HG03135 (cell line): Measurements from ENCODE around the gene CBLB.
"Not testable (repeated sequence)": the region's sequence is repeated elsewhere in the genome, so short reads cannot be mapped to it uniquely, and the experiment has no call there.

Source experiments
- ATAC-seq: cut with Tn5 transposase; IDR thresholded peaks from one replicate; pipeline ENCODE4 v1.9.1; 2021; ENCODE audit warnings: mild to moderate bottlenecking, moderate library complexity; ENCODE audit not compliant: unreplicated experiment

Gene CBLB

DNA sequence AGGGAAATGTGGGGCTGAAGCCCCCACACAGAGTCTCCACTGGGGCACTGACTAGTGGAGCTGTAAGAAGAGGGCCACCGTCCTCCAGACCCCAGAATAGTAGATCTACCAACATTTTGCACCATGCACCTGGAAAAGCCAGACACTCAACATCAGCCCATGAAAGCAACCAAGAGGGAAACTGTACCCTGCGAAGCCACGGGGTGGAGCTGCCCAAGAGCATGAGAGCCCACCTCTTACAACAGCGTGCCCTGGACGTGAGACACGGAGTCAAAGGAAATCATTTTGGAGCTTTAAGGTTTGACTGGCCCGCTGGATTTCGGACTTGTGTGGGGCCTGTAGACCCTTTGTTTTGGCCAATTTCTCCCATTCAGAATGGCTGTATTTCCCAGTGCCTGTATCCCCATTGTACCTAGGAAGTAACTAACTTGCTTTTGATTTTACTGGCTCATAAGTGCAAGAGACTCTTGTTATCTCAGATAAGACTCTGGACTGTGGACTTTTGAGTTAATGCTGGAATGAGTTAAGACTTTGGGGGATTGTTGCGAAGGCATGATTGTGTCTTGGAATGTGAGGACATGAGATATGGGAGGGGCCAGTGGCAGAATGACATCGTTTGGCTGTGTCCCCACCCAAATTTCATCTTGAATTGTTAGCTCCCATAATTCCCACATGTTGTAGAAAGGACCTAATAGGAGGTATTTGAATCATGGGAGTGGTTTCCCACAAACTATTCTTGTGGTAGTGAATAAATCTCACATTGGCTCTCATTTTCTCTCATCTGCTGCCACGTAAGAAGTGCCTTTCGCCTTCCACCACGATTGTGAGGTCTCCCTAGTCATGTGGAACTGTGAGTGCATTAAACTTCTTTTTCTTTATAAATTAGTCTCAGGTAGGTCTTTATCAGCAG, 105.8 kb downstream of the CBLB start:
- no peak for ATAC-seq

DNA sequence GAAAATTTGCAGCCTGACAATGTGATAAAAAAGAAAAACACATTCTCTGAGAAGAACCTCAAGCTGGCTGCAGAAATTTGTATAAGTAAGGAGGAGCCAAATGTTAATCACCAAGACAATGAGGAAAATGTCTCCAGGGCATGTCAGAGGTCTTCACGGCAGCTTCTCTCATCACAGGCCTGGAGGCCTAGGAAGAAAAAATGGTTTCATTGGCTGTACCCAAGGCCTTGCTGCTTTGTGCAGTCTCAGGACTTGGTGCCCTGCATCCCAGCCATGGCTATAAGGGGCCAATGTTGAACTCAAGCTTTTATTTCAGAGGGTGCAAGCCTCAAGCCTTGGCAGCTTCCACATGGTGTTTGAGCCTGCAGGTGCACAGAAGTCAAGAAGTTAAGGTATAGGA, 106.6 kb downstream of the CBLB start:
- not testable (repeated sequence) for ATAC-seq

DNA sequence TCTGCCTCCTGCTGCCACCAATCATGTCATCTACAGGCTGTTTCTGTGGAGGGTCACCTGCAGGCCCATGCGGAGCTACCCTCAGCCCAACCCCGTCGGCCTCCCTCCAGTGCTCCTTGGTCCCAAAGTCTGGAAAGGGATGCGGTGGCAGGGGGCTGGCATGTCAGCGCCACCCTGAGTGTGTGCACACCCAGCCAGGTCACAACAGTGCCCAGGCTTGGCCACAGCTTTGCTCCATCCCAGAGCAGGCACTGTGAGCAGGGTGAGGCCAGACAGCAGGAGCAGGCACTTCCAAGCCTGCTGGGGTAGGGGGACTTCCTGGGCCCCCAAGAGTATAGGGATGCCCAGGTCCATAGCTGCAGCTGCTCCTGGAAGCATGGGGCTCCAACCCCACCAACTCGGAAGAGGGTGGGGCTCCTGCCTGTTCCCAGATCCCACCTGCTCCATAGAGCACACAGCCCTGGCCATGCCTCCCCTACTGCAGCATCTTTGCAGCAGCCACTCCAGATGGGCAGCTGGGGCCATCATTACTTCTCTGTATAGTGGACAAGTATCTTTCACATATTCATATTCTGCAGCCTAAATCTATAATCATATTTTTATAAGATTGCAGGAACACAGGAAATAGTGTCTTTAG, 109.3 kb downstream of the CBLB start:
- no peak for ATAC-seq

DNA sequence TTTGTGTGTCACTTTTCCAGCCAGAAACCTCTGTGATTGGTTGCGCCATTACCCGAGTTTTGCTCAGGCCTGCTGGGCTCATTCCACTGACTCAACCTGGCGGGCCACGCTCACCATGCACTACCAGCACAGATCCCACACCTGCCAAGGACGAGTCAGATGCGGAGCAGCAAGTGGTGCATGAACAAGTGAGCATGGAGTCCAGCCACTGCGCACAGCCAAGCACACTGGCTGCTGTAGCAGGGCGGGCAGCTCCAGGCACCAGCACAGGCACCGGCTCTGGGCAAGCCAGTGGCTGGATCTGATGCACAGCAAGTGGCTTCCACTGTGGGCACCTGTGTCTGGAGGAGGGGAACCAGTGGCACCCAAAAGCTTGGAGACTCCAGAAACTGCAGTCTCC, 110.4 kb downstream of the CBLB start:
- ATAC-seq: no peak

DNA sequence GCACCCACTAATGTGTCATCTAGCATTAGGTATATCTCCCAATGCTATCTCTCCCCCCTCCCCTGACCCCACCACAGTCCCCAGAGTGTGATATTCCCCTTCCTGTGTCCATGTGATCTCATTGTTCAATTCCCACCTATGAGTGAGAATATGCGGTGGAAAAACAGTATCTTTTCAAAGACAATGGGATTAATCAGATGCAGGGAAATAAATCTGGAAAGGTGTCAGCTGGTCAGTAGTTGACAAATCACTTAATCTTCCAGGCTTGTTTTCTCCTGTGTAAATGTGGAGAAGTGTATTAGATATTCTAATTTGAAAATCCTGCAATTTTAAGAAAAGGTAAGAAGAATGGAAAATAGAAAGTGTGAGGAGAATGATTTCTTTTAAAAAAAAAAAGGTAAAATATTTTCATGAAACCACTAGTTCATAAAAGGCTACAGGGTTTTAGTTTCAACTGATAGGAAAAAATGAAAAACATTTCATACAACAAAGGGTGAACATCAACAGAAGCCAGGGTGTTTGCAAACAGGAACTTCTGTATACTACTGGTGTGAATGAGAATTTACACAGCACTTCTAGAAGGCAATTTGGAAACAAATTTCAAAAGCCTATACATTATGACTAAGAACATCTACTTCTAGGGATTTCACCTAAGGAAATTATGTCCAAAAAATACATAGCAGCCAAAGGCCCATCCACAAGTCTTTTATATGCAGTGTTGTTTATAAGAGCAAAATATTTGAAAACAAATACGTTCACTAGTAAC, 113.5 kb downstream of the CBLB start:
- ATAC-seq: no peak

DNA sequence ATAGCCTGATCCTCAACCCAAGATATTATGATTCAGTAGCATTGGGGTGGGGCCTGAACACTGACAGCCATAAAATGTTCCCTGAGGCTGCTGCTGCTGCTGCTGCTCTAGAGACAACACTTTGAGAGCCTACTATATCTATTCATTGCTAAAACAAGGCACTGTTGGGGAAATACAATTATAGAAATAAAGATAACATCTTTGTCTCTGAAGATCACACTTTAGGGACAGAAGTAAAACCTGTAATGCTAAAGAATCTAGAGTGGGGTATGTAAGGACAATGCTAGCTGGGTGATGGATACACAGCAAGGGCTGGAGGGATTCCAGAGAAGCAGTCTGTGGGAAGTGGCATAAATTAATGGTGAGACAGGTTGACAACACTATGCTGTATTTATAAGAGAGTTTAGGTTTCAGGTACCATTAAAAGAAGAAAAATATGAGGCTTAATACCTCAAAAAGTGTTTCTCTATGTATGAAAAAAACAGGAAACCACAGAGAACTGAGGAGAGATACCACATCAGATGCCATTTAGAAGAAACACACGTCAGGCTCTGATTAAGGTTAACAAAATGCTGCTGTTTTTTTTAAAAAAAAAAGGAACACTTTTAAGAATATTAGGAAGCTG, 115.9 kb downstream of the CBLB start:
- no peak for ATAC-seq

DNA sequence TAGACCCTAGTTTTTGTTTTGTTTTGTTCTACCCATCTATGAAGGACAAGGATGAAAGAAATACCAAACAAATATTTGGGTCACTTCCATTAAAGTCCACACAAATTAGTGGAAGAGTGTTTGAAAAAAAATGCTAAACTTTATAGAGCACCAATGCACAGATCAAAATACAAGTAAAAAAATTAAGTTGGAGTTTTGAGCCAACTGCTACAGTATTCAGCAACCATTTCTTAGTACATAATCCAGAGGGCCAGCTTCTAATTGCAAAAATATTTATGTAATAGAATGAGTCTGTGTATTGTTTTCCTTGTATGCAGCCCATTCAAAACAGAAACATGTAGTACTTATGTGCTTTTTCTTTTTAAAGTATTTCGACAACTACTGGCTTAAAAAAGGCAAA, 121.1 kb downstream of the CBLB start:
- no peak for ATAC-seq

DNA sequence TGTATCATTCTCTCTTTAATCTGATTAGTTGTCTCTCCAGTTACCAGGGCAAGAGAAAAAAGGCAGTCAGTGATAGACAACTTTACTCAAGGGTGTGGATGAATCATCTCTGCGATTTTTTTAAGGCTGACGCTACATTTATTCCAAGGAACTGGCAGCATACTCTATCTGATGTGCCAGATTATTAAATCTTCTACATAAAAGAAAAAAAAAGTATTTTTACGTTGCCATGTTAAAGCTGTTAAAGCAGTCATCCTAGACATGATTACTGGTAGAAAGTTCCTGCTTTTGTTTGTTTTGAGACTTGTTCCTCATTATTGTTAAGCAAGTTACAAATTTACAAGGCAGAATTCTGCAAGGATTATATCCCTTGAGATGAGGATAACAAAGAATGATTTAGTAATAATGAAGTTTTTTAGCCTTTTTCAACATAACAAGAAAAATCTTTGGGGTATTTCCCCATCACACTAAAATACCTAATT, 121.7 kb downstream of the CBLB start:
- peak; percentile 18 for ATAC-seq

DNA sequence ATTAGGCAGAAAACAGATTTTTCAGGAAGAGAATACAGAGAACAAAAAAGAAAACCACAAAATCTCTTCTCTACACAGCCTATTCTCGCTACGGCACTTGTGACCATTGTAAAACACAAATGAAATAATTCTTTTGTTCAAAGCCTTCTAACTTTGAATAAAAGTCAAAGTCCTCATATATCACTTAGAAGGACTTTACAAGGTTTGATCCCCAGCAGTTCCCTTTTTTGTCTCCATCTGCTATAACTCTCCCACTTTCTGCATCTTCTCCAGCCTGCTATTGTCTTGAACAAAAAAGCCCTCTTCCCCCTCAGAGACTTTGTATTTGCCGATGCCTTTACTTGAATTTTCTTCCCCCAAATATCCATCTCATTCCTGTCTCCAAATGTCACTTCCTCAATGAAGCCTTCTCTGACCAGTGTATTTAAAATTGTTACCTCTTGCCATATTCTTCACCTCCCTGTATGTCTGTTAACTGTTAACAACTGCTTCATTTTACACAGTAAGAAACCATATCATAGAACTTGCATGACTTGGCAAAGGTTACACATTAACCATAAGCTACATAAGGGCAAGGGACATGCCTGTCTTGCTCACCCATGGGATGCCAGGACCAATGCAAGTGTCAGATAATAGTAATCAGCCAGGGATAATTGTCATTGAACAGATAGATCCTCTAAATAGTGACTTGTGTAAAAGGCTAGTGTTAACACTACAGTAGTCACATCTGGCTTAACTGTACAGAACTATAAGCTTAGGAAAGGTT, 122.4 kb downstream of the CBLB start:
- ATAC-seq: peak; percentile 85

DNA sequence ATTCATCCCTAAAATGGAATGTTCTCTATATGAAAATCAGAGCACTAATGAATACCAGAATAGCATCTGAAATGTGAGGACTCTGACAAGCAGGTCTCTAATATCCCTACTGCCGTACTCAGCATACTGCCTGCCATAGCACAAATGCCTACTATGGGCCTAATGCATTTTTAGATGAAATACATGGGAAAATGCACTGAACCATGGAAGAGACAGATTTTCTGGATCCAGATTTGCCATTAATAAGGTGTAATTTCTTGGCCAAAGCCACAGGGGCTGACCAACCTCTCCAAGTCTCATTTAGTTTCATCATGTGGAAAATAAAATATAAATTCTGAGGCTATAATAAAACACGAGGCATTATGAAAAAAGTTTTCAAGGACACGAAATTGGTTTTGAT, 123.8 kb downstream of the CBLB start:
- ATAC-seq: no peak

DNA sequence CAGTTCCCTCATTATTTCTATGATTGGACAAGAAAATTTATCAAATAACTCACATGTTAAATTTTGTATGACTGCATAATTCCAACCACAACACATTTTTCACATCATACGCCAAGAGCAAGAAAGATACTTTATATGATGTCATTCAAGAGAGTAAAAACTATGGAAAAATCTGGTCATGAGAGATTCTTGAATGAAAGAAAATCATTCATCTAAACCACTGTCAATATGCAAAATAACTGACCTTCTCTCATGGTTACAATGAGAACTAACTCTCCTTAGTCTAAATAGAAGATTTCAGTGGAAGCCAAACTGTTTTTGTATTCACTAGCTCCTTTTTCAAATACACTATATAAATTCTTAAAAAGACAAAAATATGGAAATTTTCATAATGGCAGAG, 124.6 kb downstream of the CBLB start:
- no peak for ATAC-seq

DNA sequence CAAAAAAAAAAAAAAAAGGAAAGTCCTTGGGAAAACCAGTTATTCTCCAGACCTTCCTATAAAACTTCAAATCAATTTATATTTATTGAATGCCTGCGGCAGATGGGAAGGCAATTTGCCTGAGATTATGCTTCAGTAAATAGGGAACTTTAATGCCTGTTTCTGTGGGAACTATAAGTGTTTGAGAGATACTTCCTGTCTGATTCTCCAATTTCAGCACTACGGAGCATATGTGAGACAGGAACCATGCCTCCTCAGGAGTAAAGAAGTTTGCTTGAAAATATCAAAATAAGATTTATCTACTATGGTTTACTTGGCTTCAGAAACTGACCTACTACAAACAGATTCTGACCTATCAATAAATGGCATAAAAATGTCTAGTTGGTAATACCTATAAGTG, 135.5 kb downstream of the CBLB start:
- no peak for ATAC-seq

DNA sequence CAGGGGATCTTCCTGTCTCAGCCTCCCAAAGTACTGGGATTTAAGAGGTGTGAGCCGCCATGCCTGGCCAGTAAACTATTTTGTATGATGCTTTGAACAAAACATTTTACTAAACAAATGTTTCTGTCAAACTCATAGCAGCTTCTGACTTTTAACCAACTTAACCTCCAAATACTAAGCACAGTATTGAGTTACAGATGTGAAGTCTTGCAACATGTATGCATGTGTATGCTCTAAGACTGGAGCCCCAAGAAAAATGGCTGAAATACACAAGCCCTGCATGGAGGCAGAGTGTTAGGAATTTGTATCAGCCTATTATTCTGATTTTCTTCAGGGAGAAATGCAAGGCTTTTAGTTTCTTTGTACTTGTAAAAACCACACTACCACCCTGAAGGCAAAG, 137.1 kb downstream of the CBLB start:
- ATAC-seq: no peak

DNA sequence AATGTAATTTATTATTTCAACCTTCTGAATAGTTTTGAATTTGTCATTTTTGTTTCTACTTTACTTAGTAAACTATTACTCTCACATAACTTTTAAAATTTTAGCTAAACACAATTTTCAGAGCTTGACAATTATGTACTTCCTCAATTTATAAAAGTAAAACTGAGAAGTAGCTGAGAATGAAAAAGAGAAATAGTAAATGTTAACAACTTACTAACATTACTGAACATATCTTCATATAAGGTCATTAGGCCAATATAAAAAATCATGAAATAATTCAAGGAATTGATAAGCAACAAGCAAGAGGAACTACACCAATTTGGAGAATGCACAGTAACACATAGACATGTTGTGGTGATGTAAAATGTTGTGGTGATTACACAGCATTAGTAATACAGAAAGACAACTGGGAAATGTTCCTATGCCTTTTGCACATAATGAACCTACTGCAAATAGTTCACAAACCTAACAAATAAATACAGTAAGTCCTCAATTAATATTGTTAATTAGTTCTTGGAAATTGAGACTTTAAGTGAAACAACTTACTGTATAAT, 137.9 kb downstream of the CBLB start:
- ATAC-seq: no peak

DNA sequence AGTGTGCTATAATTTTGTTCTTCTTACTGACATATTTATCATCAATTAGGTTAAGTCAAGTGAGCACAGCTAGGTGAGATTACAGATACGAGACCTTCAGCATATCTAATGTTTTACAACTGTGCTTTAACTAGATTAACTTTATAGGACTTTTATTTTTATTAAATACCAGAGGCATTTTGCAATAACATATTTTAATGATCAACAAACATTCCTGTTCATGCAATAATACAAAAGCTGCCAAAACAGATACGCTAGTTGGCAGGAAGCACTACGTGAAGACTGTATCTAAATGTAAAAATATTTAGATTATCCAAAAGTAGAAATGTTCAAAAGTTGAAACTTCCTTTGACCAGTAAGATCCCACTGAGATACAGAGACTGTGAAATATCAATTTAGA, 139.1 kb downstream of the CBLB start:
- no peak for ATAC-seq

DNA sequence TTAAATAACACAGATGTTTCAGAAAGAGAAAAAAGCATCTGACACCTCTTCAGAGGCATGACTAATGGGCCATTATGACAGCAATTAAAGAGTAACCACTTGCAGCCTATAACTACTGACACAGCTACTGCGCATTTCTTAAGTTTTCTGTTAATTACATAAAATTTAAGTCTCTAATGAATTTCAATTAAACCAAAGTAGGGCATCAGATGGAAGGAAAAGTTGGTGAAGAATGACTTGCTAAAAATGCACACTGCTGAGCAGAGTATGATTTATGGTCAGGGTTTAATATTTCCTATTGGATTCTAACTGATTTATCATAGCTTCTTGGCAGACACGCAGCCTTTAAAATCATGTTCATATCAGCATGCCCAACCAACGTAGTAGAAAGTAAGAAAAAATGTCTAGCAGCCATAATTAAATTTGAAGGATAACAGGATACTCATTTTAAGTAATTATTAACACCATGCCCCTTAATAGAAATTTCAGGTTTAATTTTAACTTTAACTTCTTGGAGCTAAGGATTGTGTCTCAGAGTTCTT, 140.0 kb downstream of the CBLB start:
- ATAC-seq: no peak

DNA sequence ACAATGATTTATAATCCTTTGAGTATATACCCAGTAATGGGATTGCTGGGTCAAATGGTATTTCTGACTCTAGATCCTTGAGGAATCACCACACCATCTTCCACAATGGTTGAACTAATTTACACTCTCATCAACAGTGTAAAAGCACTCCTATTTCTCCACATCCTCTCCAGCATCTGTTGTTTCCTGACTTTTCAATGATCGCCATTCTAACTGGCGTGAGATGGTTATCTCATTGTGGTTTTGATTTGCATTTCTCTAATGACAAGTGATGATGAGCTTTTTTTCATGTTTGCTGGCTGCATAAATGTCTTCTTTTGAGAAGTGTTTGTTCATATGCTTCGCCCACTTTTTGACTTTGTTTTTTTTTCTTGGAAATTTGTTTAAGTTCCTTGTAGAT, 141.8 kb downstream of the CBLB start:
- ATAC-seq: not testable (repeated sequence)

DNA sequence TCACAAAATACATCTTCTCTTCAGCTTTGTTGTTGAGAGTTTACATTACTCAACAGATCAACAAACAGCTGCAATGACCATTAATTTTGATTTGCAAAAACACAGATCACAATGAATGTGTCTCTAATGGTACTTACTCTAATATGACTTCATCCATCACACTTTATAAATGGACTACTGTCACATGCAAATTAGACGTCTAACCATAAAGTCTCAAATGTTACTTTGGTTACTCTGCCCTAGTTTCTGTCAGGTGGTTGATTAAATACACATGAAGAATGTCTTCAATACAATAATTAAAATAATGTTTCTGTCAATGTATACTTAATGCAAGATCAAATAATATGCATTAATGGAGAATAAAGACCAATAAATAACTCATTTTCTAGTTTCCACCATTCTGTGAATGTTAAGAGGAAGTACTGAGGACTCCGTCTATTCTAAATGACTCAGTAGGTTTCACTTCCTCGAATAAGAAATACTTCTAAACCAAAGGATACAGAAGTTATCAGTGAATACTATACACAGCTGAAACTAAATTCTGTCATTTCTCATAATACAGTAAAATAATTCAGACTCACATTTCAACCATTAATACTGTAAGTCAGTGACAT, 145.8 kb downstream of the CBLB start:
- ATAC-seq: peak; percentile 100

DNA sequence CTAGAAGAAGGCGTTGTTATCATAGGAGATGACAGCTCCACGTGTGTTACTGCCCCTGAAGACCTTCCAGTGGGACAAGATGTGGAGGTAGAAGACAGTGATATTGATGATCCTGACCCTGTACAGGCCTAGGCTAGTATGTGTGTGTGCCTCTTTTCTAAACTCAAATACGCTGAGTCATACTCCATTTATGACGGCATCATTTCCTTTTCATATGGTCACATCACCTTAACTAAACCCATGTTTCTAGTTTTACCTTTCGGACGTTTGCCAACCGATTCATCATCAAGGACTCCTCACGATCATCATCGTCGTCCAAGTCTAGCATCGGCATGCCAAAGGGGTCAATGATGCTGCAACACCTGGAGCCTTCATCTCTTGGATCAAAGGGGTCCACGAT, 149.0 kb downstream of the CBLB start:
- no peak for ATAC-seq
